Neural cell (in vitro differentiated cells): Measurements from ENCODE around the gene FGD3.

Experiments used
- CTCF ChIP-seq: fragments of 450-650 bp; IDR thresholded peaks from 2 replicates; pipeline ENCODE4 v1.5.1; 2014; ENCODE audit warnings: antibody characterized with exemption, mild to moderate bottlenecking, moderate library complexity; ENCODE audit not compliant: poor library complexity, severe bottlenecking
- EP300 ChIP-seq: fragments of 450-650 bp; conservative IDR thresholded peaks from 2 replicates; pipeline ENCODE4 v1.6.1; 2014; ENCODE audit warnings: antibody characterized with exemption, mild to moderate bottlenecking, moderate library complexity; ENCODE audit not compliant: poor library complexity, severe bottlenecking
- MXI1 ChIP-seq: fragments of 450-650 bp; conservative IDR thresholded peaks from 2 replicates; pipeline ENCODE4 v1.6.1; 2014; ENCODE audit warnings: antibody characterized with exemption, mild to moderate bottlenecking; ENCODE audit not compliant: poor library complexity, severe bottlenecking

GRCh38 chr9:92990461-92990860, 43.1 kb downstream of the FGD3 start:
- no peak for TF ChIP-seq CTCF
- TF ChIP-seq MXI1, result no peak
- no peak for TF ChIP-seq EP300
